Measurements from ENCODE around the gene PNPLA6. TPM values are rescaled to one million over a fixed set of nuclear protein-coding genes. Genes with fewer than 3 reads are reported as not detected.

The PNPLA6 gene
- total and polyA plus RNA-seq, 2 of the 8 experiments (the other 6 are each of a cell fraction or from before 2014, with no cell fraction given), result 55.1 to 121 TPM

GRCh38 chr19:7522923-7523667 lies 12.4 kb upstream of the PNPLA6 start:
- Histone ChIP-seq H3K79me1 (ENCODE audit: low read depth, low read length) (peaks cover 2% of the 10 kb centered on the region; the same call in 1 of the 2 replicates), H3K23ac (ENCODE audit: insufficient read length) (no peak overlapping the region), H2BK12ac (ENCODE audit: low read depth, low read length) (no peak overlapping the region), H2AK5ac (ENCODE audit: low read depth, low read length) (no peak overlapping the region), H4K20me1 (replicated peaks in 1 of 2; ENCODE audit: control insufficient read depth in 1 of 2, insufficient read depth in 2 of 2, low read length in 2 of 2) (peaks cover 2% of the 10 kb centered on the region in 2 experiments), H3K27ac (ENCODE audit: low read depth, low read length) (no peak overlapping the region), H3K4me2 (ENCODE audit: insufficient read depth in 1 of 2, low read depth in 2 of 2, low read length in 2 of 2) (peak overlapping the region; percentile 85 to 94), H3K18ac (ENCODE audit: extremely low read depth, low read length) (no peak overlapping the region), H3K27me3 (replicated peaks in 1 of 4; ENCODE audit: control insufficient read depth in 3 of 4, extremely low read depth in 1 of 4, insufficient read depth in 3 of 4, low read length in 3 of 4) (no peaks in the 10 kb centered on the region), H3K36me3 (ENCODE audit: control insufficient read depth in 2 of 4, insufficient read depth in 4 of 4, low read length in 3 of 4) (peaks cover 0 to 7% (median 3%) of the 10 kb centered on the region in 4 experiments; a peak in 1 of 8 replicates), H3K9ac (replicated peaks in 1 of 4; ENCODE audit: extremely low read depth in 1 of 4, low read depth in 3 of 4, low read length in 3 of 4) (peak overlapping the region in 3 of 4 experiments; percentile 16 to 44 (median 25); a peak in 3 of 7 replicates), H3K79me2 (ENCODE audit: control insufficient read depth in 1 of 2, insufficient read depth in 2 of 2, low read length in 2 of 2) (no peaks in the 10 kb centered on the region), H4K8ac (ENCODE audit: extremely low read depth, insufficient read depth, low read length) (peak overlapping the region; percentile 29; the same call in 1 of the 2 replicates), H3K56ac (replicated peaks; ENCODE audit: insufficient read length, low read depth, low read length) (no peak overlapping the region), H3K4me3 (ENCODE audit: extremely low read depth in 1 of 4, insufficient read depth in 2 of 4, low read depth in 3 of 4, low read length in 4 of 4) (peak overlapping the region; percentile 48 to 79 (median 72)), H3K9me3 (ENCODE audit: insufficient read depth in 2 of 2, low read depth in 1 of 2, low read length in 1 of 2) (no peaks in the 10 kb centered on the region), H2AFZ (ENCODE audit: low read length) (no peak overlapping the region), H2BK15ac (ENCODE audit: low read length) (no peak overlapping the region), H4K91ac (replicated peaks; ENCODE audit: insufficient read length, low read length) (no peak overlapping the region), H2BK120ac (replicated peaks; ENCODE audit: low read depth, low read length) (no peak overlapping the region), H3K23me2 (ENCODE audit: low read depth, low read length) (peaks cover 10% of the 10 kb centered on the region; the same call in 1 of the 2 replicates), H4K5ac (ENCODE audit: insufficient read length, low read depth, low read length) (no peak overlapping the region), H3K4me1 (replicated peaks in 1 of 4; ENCODE audit: control insufficient read depth in 3 of 4, insufficient read depth in 4 of 4, low read length in 3 of 4) (peaks cover 0 to 5% (median 1%) of the 10 kb centered on the region in 4 experiments; a peak in 1 of 7 replicates), H2BK5ac (ENCODE audit: low read depth, low read length) (no peak overlapping the region), H2BK20ac (ENCODE audit: low read length) (no peak overlapping the region), H3K4ac (replicated peaks; ENCODE audit: insufficient read length, low read depth, low read length) (no peak overlapping the region), H3K14ac (ENCODE audit: insufficient read length) (no peak overlapping the region)
- POLR2A ChIA-PET (ENCODE audit: partially characterized antibody), result interaction anchor here (0.5 to 7.0 kb wide), 9 partner anchors 10 to 1853 kb away, joined by 3 to 80 read pairs (median 3); partner anchors contain the start of genes PNPLA6, STXBP2 and TRAPPC5
- CTCF ChIA-PET (ENCODE audit: partially characterized antibody), result interaction anchor here (0.6 to 2.8 kb wide), 8 partner anchors 10 to 169 kb away, joined by 3 to 11 read pairs (median 4); partner anchors contain the start of gene PNPLA6
- DNase-seq (ENCODE audit: low read depth in 1 of 2, low spot score in 2 of 2), result no peak
- FAIRE-seq, result no peak
- TF ChIP-seq CEBPB (IDR thresholded peaks at IDR 0.05; ENCODE audit: low read depth, low read length) (peak; percentile 68), BCL11A (IDR thresholded peaks at IDR 0.05; ENCODE audit: low read depth in 2 of 2, low read length in 2 of 2) (no peak), SAP30 (IDR thresholded peaks at IDR 0.05; ENCODE audit: insufficient read depth, insufficient replicate concordance, low read length) (peak; percentile 25)
- WGBS, 2 experiments (ENCODE audit: extremely low coverage in 1 of 2, insufficient coverage in 1 of 2, insufficient read length in 1 of 2, insufficient replicate concordance in 2 of 2, low coverage in 1 of 2, low lambda C conversion rate in 2 of 2, missing lambda C conversion rate in 1 of 2), result 30% methylated on average over 23 of the region's 23 CpGs; no CpG with 5 or more reads in 1 of the 2 experiments

Measured in H1 (cell line).